Measurements from ENCODE around the gene PTCRA. TPM values are rescaled to one million over a fixed set of nuclear protein-coding genes. Genes with fewer than 3 reads are reported as not detected.
"Not testable (repeated sequence)": the region's sequence is repeated elsewhere in the genome, so short reads cannot be mapped to it uniquely, and the experiment has no call there.

Gene PTCRA
- total RNA-seq, 1 experiment from 2014 or later = not detected

DNA sequence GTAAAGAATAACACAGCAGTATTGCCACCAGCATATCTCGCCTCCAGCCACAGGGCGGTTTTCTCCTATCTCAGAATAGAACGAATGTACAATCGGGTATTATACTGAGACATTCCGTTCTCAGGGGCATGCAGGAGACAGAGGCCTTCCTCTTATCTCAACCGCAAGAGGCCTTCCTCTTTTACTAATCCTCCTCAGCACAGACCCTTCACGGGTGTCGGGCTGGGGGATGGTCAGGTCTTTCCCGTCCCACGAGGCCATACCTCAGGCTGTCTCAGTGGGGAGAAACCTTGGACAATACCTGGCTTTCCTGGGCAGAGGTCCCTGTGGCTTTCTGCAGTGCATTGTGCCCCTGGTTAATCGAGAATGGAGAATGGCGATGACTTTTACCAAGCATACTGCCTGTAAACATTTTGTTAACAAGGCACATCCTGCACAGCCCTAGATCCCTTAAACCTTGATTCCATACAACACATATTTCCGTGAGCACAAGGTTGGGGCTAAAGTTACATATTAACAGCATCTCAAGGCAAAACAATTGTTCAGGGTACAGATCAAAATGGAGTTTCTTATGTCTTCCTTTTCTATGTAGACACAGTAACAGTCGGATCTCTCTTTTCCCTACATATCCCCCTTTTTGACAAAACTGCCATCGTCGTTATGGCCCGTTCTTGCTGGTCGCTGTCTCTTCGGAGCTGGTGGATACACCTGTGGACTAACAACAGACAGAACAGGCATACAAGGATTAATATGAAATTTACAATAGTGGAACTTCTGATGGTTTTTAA is 21.6 kb upstream of the PTCRA start:
- POLR2A ChIA-PET; H3K9ac ChIP-seq (ENCODE audit: low read length); H3K36me3 ChIP-seq (ENCODE audit: control insufficient read depth in 1 of 2, insufficient read depth in 2 of 2, low read length in 2 of 2); DNase-seq (ENCODE audit: low read depth, low spot score); H3K9me3 ChIP-seq (ENCODE audit: control insufficient read depth in 1 of 2, insufficient read depth in 1 of 2, low read depth in 1 of 2, low read length in 2 of 2); H4K20me1 ChIP-seq (ENCODE audit: insufficient read depth); H3K27ac ChIP-seq (ENCODE audit: low read depth, low read length); H3K27me3 ChIP-seq (ENCODE audit: insufficient read depth, low read length); RAD21 ChIA-PET (ENCODE audit: low non-redundant PET in 1 of 2, low total read pairs in 2 of 2, uncharacterized antibody in 2 of 2, unreplicated experiment in 2 of 2); BruUV-seq (replicated peaks); H3K9me2 ChIP-seq (ENCODE audit: insufficient read depth); H3K4me3 ChIP-seq (replicated peaks in 1 of 2; ENCODE audit: low read depth in 1 of 2, low read length in 2 of 2); H2AFZ ChIP-seq (ENCODE audit: low read depth, low read length, poor library complexity, severe bottlenecking); ATAC-seq; H3K4me2 ChIP-seq (ENCODE audit: low read length); H3K79me2 ChIP-seq (ENCODE audit: insufficient read depth, low read length); CTCF ChIA-PET: not testable (repeated sequence)
- intact Hi-C loops (cut with micrococcal nuclease) = loop anchor here (5.0 kb wide), 1 partner anchor 147 kb away; the partner anchor contains the start of gene TBCC
- peaks cover 3 to 17% of the 10 kb centered on the region in 2 experiments; a peak in 3 of 4 replicates for H3K4me1 ChIP-seq (ENCODE audit: control insufficient read depth in 1 of 2, insufficient read depth in 2 of 2, low read length in 2 of 2)

DNA sequence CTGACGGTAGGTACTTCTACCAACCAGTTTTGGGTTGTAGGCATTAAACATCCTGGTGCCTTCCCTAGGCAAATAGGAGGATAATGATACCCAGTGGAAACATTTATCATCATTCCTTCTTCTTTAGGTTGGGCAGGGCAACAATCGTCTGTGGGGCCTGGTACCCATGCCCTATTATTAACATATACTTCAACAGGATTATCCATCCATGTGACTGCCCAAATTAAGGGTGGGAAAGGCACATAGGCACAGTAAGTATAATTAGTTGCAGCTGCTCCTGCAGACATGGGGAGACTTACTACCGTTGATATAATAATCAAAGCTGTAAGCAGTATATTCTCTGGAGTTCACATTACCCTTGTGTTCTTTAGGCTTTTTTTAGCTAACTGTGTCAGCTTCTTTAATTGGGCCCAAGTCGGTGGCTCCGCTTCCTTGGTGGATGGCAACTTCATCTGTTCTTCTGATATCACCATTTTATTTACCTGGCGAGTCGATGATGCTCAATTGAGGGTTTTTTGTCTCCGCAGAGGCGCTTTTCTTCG is 19.6 kb upstream of the PTCRA start:
- no peaks in the 10 kb centered on the region for H3K9me2 ChIP-seq (ENCODE audit: insufficient read depth)
- intact Hi-C loops (cut with micrococcal nuclease) = no loop called here
- H3K9ac ChIP-seq (ENCODE audit: low read length) = no peak overlapping the region
- H3K4me1 ChIP-seq (ENCODE audit: control insufficient read depth in 1 of 2, insufficient read depth in 2 of 2, low read length in 2 of 2) = peaks cover 0 to 4% of the 10 kb centered on the region in 2 experiments; a peak in 3 of 4 replicates
- no peaks in the 10 kb centered on the region for H4K20me1 ChIP-seq (ENCODE audit: insufficient read depth)
- TF ChIP-seq, protein P1, sequence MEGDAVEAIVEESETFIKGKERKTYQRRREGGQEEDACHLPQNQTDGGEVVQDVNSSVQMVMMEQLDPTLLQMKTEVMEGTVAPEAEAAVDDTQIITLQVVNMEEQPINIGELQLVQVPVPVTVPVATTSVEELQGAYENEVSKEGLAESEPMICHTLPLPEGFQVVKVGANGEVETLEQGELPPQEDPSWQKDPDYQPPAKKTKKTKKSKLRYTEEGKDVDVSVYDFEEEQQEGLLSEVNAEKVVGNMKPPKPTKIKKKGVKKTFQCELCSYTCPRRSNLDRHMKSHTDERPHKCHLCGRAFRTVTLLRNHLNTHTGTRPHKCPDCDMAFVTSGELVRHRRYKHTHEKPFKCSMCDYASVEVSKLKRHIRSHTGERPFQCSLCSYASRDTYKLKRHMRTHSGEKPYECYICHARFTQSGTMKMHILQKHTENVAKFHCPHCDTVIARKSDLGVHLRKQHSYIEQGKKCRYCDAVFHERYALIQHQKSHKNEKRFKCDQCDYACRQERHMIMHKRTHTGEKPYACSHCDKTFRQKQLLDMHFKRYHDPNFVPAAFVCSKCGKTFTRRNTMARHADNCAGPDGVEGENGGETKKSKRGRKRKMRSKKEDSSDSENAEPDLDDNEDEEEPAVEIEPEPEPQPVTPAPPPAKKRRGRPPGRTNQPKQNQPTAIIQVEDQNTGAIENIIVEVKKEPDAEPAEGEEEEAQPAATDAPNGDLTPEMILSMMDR (IDR thresholded peaks at IDR 0.05 in 2 of 3, conservative IDR thresholded peaks at IDR 0.05 in 1 of 3; ENCODE audit: borderline replicate concordance in 1 of 3, insufficient read depth in 1 of 3, low read depth in 2 of 3, low read length in 2 of 3) = no peak
- TF ChIP-seq RAD21 (IDR thresholded peaks at IDR 0.05; ENCODE audit: low read depth) = no peak
- TF ChIP-seq POLR2A (IDR thresholded peaks at IDR 0.05; ENCODE audit: borderline replicate concordance, extremely low read depth, insufficient read depth, insufficient read length) = no peak
- TF ChIP-seq, protein P2, sequence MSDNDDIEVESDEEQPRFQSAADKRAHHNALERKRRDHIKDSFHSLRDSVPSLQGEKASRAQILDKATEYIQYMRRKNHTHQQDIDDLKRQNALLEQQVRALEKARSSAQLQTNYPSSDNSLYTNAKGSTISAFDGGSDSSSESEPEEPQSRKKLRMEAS (IDR thresholded peaks at IDR 0.05) = no peak
- no peak for TF ChIP-seq EGR1 (IDR thresholded peaks at IDR 0.05; ENCODE audit: low read depth)
- H3K27ac ChIP-seq (ENCODE audit: low read depth, low read length) = no peak overlapping the region
- no peaks in the 10 kb centered on the region for H3K27me3 ChIP-seq (ENCODE audit: insufficient read depth, low read length)
- DNase-seq (ENCODE audit: low read depth, low spot score) (no peak), ATAC-seq (no peak)
- H2AFZ ChIP-seq (ENCODE audit: low read depth, low read length, poor library complexity, severe bottlenecking) = no peak overlapping the region
- no peaks in the 10 kb centered on the region for H3K9me3 ChIP-seq (ENCODE audit: control insufficient read depth in 1 of 2, insufficient read depth in 1 of 2, low read depth in 1 of 2, low read length in 2 of 2)
- ChIA-PET RAD21 (ENCODE audit: low non-redundant PET in 1 of 2, low total read pairs in 2 of 2, uncharacterized antibody in 2 of 2, unreplicated experiment in 2 of 2) (no interaction called here), POLR2A (no interaction called here), CTCF (no interaction called here)
- H3K36me3 ChIP-seq (ENCODE audit: control insufficient read depth in 1 of 2, insufficient read depth in 2 of 2, low read length in 2 of 2) = no peaks in the 10 kb centered on the region
- H3K4me2 ChIP-seq (ENCODE audit: low read length) = no peak overlapping the region
- no TSS peak for BruUV-seq (replicated peaks)
- H3K4me3 ChIP-seq (replicated peaks in 1 of 2; ENCODE audit: low read depth in 1 of 2, low read length in 2 of 2) = no peak overlapping the region
- no peaks in the 10 kb centered on the region for H3K79me2 ChIP-seq (ENCODE audit: insufficient read depth, low read length)
